Amniotic stem cell (primary cell): Measurements from ENCODE around the gene RPS27L.
A peak's percentile ranks its signal among the peaks of the same experiment; 100 is the strongest.
"Not testable (repeated sequence)": the region's sequence is repeated elsewhere in the genome, so short reads cannot be mapped to it uniquely, and the experiment has no call there.

Source experiments
- DNase-seq: peaks from one replicate; lab custom pipeline; 2025; lab: John Stamatoyannopoulos, UW

RPS27L gene

GRCh38 chr15:63140936-63141335, 16.3 kb downstream of the RPS27L start:
- DNase-seq: no peak

GRCh38 chr15:63136742-63137141, 20.5 kb downstream of the RPS27L start:
- DNase-seq: no peak

- DNase-seq: peak; percentile 50
These were observed 21.5 kb downstream of the RPS27L start for GRCh38 chr15:63135804-63136203.

GRCh38 chr15:63135281-63135680, 22.0 kb downstream of the RPS27L start:
- DNase-seq: no peak

- no peak for DNase-seq
These were observed 22.9 kb downstream of the RPS27L start for GRCh38 chr15:63134245-63134985.

GRCh38 chr15:63133786-63134185, 23.5 kb downstream of the RPS27L start:
- DNase-seq: no peak

- DNase-seq: no peak
These were observed 30.6 kb downstream of the RPS27L start for GRCh38 chr15:63126726-63127125.

GRCh38 chr15:63124506-63124905, 32.8 kb downstream of the RPS27L start:
- no peak for DNase-seq

GRCh38 chr15:63122002-63122875, 35.0 kb downstream of the RPS27L start:
- DNase-seq: peak; percentile 47

GRCh38 chr15:63121382-63122001, 35.8 kb downstream of the RPS27L start, which contains the start of gene LACTB:
LACTB (plus strand) TSS chr15:63121861; CDS start chr15:63121872, 11 bp downstream.
- DNase-seq: peak; percentile 81

GRCh38 chr15:63118854-63119253, 38.4 kb downstream of the RPS27L start:
- no peak for DNase-seq

GRCh38 chr15:63114465-63114864, 42.8 kb downstream of the RPS27L start:
- no peak for DNase-seq

- DNase-seq: no peak
These were observed 44.4 kb downstream of the RPS27L start for GRCh38 chr15:63112871-63113270.

GRCh38 chr15:63111481-63111880, 45.8 kb downstream of the RPS27L start:
- no peak for DNase-seq

GRCh38 chr15:63110428-63111026, 46.8 kb downstream of the RPS27L start:
- no peak for DNase-seq

- no peak for DNase-seq
These were observed 47.4 kb downstream of the RPS27L start for GRCh38 chr15:63109920-63110319.

- no peak for DNase-seq
These were observed 47.8 kb downstream of the RPS27L start for GRCh38 chr15:63109498-63109897.

- peak; percentile 99 for DNase-seq
These were observed 49.3 kb downstream of the RPS27L start for GRCh38 chr15:63107895-63108546.

- DNase-seq: not testable (repeated sequence)
These were observed 51.9 kb downstream of the RPS27L start for GRCh38 chr15:63105354-63105753.

GRCh38 chr15:63104727-63105126, 52.5 kb downstream of the RPS27L start:
- no peak for DNase-seq

GRCh38 chr15:63103416-63103815, 53.9 kb downstream of the RPS27L start:
- no peak for DNase-seq

GRCh38 chr15:63099581-63099980, 57.7 kb downstream of the RPS27L start:
- not testable (repeated sequence) for DNase-seq
